WTC11 (cell line): ENCODE results near the gene GAS5. TPM values are rescaled to one million over a fixed set of nuclear protein-coding genes. Genes with fewer than 3 reads are reported as not detected.
"Not testable (repeated sequence)": the region's sequence is repeated elsewhere in the genome, so short reads cannot be mapped to it uniquely, and the experiment has no call there.

ENCODE experiments used
- ATAC-seq: fragments of 200-7000 bp; cut with Tn5 transposase; 2 replicates; pipeline ENCODE4 v1.10.0; 2021; ENCODE audit warnings: mild to moderate bottlenecking, moderate library complexity
- CTCF ChIA-PET: fragments of 300-600 bp; sonication (Branson Sonifier 250); formaldehyde crosslinking; loops from one replicate; lab custom pipeline; 2021; ENCODE audit warnings: antibody characterized with exemption; lab: Charles Lee
- POLR2A ChIA-PET: fragments of 350-600 bp; sonication (Branson Sonifier 250); formaldehyde crosslinking; loops from one replicate; lab custom pipeline; 2021; ENCODE audit warnings: antibody characterized with exemption; lab: Charles Lee
- DNase-seq: peaks from one replicate; pipeline ENCODE4 v3.0.0; 2021; ENCODE audit warnings: low spot score
- H3K27ac Mint-ChIP-seq: 2 replicates; pipeline ENCODE4 v1.8.0; 2021; ENCODE audit warnings: mixed read lengths
- H3K27me3 Mint-ChIP-seq: 2 replicates; pipeline ENCODE4 v1.8.0; 2021; ENCODE audit warnings: low read depth, mild to moderate bottlenecking, moderate library complexity, mixed read lengths
- H3K36me3 Mint-ChIP-seq: 2 replicates; pipeline ENCODE4 v1.8.0; 2021; ENCODE audit warnings: mixed read lengths
- H3K4me1 Mint-ChIP-seq: 2 replicates; pipeline ENCODE4 v1.8.0; 2022; ENCODE audit warnings: mixed read lengths
- H3K4me3 Mint-ChIP-seq: 2 replicates; pipeline ENCODE4 v1.8.0; 2021; ENCODE audit warnings: mild to moderate bottlenecking, moderate library complexity, mixed read lengths
- H3K9me3 Mint-ChIP-seq: 2 replicates; pipeline ENCODE4 v1.8.0; 2021; ENCODE audit warnings: mixed read lengths
- CREB1 ChIP-seq: sonication (generic); formaldehyde crosslinking; IDR thresholded peaks from 2 replicates; pipeline ENCODE4 v1.8.0; 2023; ENCODE audit warnings: mild to moderate bottlenecking, missing genetic modification reagents
- ELF4 ChIP-seq: sonication (generic); formaldehyde crosslinking; IDR thresholded peaks from 2 replicates; pipeline ENCODE4 v1.8.1; 2022; ENCODE audit warnings: low read depth, mild to moderate bottlenecking, moderate library complexity, missing genetic modification reagents
- HMGA2 ChIP-seq: fragments of 250-450 bp; sonication (Bioruptor Pico); IDR thresholded peaks from 2 replicates; pipeline ENCODE4 v1.4.0; 2021; ENCODE audit warnings: mild to moderate bottlenecking, moderate library complexity
- NFATC4 ChIP-seq: fragments of 250-450 bp; sonication (Bioruptor Pico); IDR thresholded peaks from 2 replicates; pipeline ENCODE4 v1.9.0; 2021; ENCODE audit warnings: mild to moderate bottlenecking
- SMAD4 ChIP-seq: sonication (generic); formaldehyde crosslinking; IDR thresholded peaks from 2 replicates; pipeline ENCODE4 v1.8.0; 2022; ENCODE audit warnings: mild to moderate bottlenecking, missing genetic modification reagents
- TEAD1 ChIP-seq: sonication (generic); formaldehyde crosslinking; IDR thresholded peaks from 2 replicates; pipeline ENCODE4 v1.8.0; 2022; ENCODE audit warnings: mild to moderate bottlenecking, missing genetic modification reagents
- ZNF138 ChIP-seq: sonication (generic); formaldehyde crosslinking; conservative IDR thresholded peaks from 2 replicates; pipeline ENCODE4 v1.8.1; 2022; ENCODE audit warnings: mild to moderate bottlenecking, moderate library complexity, missing genetic modification reagents
- ZNF263 ChIP-seq: sonication (generic); formaldehyde crosslinking; IDR thresholded peaks from 2 replicates; pipeline ENCODE4 v1.8.1; 2022; ENCODE audit warnings: low read depth, mild to moderate bottlenecking, moderate library complexity, missing genetic modification reagents
- ZNF317 ChIP-seq: sonication (generic); formaldehyde crosslinking; IDR thresholded peaks from 2 replicates; pipeline ENCODE4 v1.8.1; 2023; ENCODE audit warnings: low read depth, mild to moderate bottlenecking, moderate library complexity, missing genetic modification reagents, borderline replicate concordance
- ZNF423 ChIP-seq: fragments of 250-450 bp; sonication (Bioruptor Pico); IDR thresholded peaks from 2 replicates; pipeline ENCODE4 v2.1.2; 2022; ENCODE audit warnings: mild to moderate bottlenecking, moderate library complexity
- ZNF671 ChIP-seq: fragments of 250-450 bp; sonication (Bioruptor Pico); IDR thresholded peaks from 2 replicates; pipeline ENCODE4 v1.8.0; 2021; ENCODE audit warnings: mild to moderate bottlenecking
- total RNA-seq: library from RNA; stranded (reverse); gene quantifications from 3 replicates; pipeline ENCODE4 v1.2.3, GENCODE V29; 2021
- TF ChIP-seq, protein P1 (sequence below): fragments of 250-450 bp; sonication (Bioruptor Pico); IDR thresholded peaks from 2 replicates; pipeline ENCODE4 v1.8.0; 2021; ENCODE audit warnings: mild to moderate bottlenecking
- TF ChIP-seq, protein P2 (sequence below): sonication (generic); formaldehyde crosslinking; IDR thresholded peaks from 2 replicates; pipeline ENCODE4 v1.8.1; 2022; ENCODE audit warnings: low read depth, missing genetic modification reagents, borderline replicate concordance
- TF ChIP-seq, protein P3 (sequence below): fragments of 250-450 bp; sonication (Bioruptor Pico); IDR thresholded peaks from 2 replicates; pipeline ENCODE4 v1.9.0; 2021; ENCODE audit warnings: mild to moderate bottlenecking
- TF ChIP-seq, protein P4 (sequence below): sonication (generic); formaldehyde crosslinking; IDR thresholded peaks from 2 replicates; pipeline ENCODE4 v1.8.0; 2022; ENCODE audit warnings: missing genetic modification reagents

The GAS5 gene
- total RNA-seq, 1 experiment from 2014 or later = 818 TPM

DNA sequence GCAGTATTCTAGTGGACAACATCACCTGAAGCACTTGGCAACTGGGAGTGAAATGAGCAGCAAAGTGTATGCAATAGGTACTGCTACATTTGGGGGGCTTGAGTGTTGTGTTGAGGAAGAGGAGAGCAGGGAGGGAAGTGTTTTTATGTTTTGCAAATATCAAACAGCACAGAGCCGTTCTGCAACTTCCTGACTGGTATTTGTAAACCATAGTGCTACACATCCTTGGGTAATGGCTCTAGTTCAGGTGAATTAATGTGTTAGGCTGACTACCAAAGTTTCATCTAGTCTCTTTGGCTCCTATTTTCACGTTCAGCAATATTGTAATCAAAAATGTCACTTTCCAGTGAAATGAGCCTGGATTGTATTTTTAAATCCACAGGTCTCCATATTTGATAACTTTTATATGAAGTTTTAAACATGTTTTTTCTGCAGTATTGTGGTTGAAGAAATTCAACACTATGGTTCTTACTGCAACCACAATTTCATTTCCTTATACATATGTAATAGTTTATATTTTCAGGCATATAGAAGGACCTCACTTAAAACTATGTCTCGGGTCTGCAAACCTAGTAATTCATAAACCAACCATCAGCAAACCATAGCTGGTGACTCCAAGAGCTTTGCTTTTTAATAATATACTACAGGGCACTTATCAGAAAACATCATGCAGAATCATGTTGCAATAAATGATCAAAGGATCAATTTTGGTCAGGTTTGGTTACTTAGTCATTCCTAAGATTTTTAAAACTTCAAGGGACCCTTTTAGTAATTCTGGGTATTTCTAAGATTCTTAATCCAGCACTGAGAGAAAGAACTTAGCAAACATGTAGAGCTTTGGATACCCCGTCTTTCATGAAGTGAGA lies 19.2 kb upstream of the GAS5 start:
- H3K4me3 Mint-ChIP-seq = no peak overlapping the region
- H3K4me1 Mint-ChIP-seq = peaks cover 62% of the 10 kb centered on the region
- POLR2A ChIA-PET = no interaction called here
- no peaks in the 10 kb centered on the region for H3K9me3 Mint-ChIP-seq
- H3K36me3 Mint-ChIP-seq = peaks cover 14% of the 10 kb centered on the region
- no peak for ATAC-seq
- no peaks in the 10 kb centered on the region for H3K27me3 Mint-ChIP-seq
- DNase-seq = no peak
- peak overlapping the region; percentile 71 for H3K27ac Mint-ChIP-seq
- TF ChIP-seq, protein P1, sequence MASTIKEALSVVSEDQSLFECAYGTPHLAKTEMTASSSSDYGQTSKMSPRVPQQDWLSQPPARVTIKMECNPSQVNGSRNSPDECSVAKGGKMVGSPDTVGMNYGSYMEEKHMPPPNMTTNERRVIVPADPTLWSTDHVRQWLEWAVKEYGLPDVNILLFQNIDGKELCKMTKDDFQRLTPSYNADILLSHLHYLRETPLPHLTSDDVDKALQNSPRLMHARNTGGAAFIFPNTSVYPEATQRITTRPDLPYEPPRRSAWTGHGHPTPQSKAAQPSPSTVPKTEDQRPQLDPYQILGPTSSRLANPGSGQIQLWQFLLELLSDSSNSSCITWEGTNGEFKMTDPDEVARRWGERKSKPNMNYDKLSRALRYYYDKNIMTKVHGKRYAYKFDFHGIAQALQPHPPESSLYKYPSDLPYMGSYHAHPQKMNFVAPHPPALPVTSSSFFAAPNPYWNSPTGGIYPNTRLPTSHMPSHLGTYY (CRISPR knock-in tag) = no peak
- CTCF ChIA-PET = interaction anchor here (0.9 kb wide), 1 partner anchor 19 kb away, joined by 3 read pairs; the partner anchor contains the start of gene ZBTB37

DNA sequence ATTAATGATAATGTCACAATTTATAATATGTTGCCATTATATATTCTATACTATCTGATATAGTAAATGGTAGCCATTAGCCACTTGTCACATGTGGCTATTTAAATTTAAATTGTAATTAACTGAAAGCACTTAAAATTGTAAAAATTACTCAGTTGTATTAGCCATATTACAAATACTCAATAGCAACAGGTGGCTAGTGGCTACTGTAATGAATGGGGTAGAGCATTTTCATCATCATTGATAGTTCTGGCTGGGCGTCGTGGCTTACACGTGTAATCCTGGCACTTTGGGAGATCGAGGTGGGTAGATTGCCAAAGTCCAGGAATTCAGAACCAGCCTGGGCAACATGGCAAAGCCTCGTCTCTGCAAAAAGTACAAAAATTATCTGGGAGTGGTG lies 16.9 kb upstream of the GAS5 start:
- TF ChIP-seq SMAD4 (no peak), CREB1 (no peak), ZNF138 (CRISPR knock-in tag) (no peak), HMGA2 (CRISPR knock-in tag) (no peak), ELF4 (CRISPR knock-in tag) (no peak), NFATC4 (no peak), TEAD1 (CRISPR knock-in tag) (no peak), ZNF317 (CRISPR knock-in tag) (no peak), ZNF423 (CRISPR knock-in tag) (no peak), ZNF263 (CRISPR knock-in tag) (no peak), ZNF671 (no peak)
- TF ChIP-seq, protein P2, sequence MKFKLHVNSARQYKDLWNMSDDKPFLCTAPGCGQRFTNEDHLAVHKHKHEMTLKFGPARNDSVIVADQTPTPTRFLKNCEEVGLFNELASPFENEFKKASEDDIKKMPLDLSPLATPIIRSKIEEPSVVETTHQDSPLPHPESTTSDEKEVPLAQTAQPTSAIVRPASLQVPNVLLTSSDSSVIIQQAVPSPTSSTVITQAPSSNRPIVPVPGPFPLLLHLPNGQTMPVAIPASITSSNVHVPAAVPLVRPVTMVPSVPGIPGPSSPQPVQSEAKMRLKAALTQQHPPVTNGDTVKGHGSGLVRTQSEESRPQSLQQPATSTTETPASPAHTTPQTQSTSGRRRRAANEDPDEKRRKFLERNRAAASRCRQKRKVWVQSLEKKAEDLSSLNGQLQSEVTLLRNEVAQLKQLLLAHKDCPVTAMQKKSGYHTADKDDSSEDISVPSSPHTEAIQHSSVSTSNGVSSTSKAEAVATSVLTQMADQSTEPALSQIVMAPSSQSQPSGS (CRISPR knock-in tag) = no peak
- TF ChIP-seq, protein P3, sequence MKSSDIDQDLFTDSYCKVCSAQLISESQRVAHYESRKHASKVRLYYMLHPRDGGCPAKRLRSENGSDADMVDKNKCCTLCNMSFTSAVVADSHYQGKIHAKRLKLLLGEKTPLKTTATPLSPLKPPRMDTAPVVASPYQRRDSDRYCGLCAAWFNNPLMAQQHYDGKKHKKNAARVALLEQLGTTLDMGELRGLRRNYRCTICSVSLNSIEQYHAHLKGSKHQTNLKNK (CRISPR knock-in tag) = no peak
- TF ChIP-seq, protein P4, sequence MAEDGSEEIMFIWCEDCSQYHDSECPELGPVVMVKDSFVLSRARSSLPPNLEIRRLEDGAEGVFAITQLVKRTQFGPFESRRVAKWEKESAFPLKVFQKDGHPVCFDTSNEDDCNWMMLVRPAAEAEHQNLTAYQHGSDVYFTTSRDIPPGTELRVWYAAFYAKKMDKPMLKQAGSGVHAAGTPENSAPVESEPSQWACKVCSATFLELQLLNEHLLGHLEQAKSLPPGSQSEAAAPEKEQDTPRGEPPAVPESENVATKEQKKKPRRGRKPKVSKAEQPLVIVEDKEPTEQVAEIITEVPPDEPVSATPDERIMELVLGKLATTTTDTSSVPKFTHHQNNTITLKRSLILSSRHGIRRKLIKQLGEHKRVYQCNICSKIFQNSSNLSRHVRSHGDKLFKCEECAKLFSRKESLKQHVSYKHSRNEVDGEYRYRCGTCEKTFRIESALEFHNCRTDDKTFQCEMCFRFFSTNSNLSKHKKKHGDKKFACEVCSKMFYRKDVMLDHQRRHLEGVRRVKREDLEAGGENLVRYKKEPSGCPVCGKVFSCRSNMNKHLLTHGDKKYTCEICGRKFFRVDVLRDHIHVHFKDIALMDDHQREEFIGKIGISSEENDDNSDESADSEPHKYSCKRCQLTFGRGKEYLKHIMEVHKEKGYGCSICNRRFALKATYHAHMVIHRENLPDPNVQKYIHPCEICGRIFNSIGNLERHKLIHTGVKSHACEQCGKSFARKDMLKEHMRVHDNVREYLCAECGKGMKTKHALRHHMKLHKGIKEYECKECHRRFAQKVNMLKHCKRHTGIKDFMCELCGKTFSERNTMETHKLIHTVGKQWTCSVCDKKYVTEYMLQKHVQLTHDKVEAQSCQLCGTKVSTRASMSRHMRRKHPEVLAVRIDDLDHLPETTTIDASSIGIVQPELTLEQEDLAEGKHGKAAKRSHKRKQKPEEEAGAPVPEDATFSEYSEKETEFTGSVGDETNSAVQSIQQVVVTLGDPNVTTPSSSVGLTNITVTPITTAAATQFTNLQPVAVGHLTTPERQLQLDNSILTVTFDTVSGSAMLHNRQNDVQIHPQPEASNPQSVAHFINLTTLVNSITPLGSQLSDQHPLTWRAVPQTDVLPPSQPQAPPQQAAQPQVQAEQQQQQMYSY (CRISPR knock-in tag) = no peak
- Mint-ChIP-seq H3K27me3 (no peaks in the 10 kb centered on the region), H3K36me3 (peaks cover 26% of the 10 kb centered on the region), H3K27ac (no peak overlapping the region), H3K9me3 (peaks cover 3% of the 10 kb centered on the region), H3K4me3 (no peak overlapping the region), H3K4me1 (peaks cover 42% of the 10 kb centered on the region)
- ChIA-PET POLR2A (no interaction called here), CTCF (no interaction called here)
- ATAC-seq (no peak), DNase-seq (no peak)

DNA sequence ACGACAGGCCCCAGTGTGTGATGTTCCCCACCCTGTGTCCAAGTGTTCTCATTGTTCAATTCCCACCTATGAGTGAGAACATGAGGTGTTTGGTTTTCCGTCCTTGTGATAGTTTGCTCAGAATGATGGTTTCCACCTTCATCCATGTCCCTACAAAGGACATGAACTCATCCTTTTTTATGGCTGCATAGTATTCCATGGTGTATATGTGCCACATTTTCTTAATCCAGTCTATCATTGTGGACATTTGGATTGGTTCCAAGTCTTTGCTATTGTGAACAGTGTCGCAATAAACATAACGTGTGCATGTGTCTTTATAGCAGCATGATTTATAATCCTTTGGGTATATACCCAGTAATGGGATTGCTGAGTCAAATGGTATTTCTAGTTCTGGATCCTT lies 13.3 kb upstream of the GAS5 start:
- ATAC-seq, POLR2A ChIA-PET, DNase-seq, H3K4me3 Mint-ChIP-seq, H3K9me3 Mint-ChIP-seq, CTCF ChIA-PET, H3K4me1 Mint-ChIP-seq, H3K27ac Mint-ChIP-seq, H3K27me3 Mint-ChIP-seq: not testable (repeated sequence)
- H3K36me3 Mint-ChIP-seq = peaks cover 27% of the 10 kb centered on the region
